HG03439 (cell line): ENCODE results near the gene TCF23.
"Not testable (repeated sequence)": the region's sequence is repeated elsewhere in the genome, so short reads cannot be mapped to it uniquely, and the experiment has no call there.

ENCODE experiments used
- ATAC-seq: cut with Tn5 transposase; IDR thresholded peaks from one replicate; pipeline ENCODE4 v1.9.1; 2021; ENCODE audit warnings: mild to moderate bottlenecking, moderate library complexity; ENCODE audit not compliant: unreplicated experiment

Gene TCF23

GRCh38 chr2:27152102-27152795 lies 3.4 kb downstream of the TCF23 start:
- ATAC-seq, result no peak

- ATAC-seq, result no peak
Measured at GRCh38 chr2:27152796-27153464, 4.1 kb downstream of the TCF23 start.

- ATAC-seq, result no peak
Measured at GRCh38 chr2:27154488-27154887, 5.7 kb downstream of the TCF23 start.

- no peak for ATAC-seq
Measured at GRCh38 chr2:27155069-27155520, 6.3 kb downstream of the TCF23 start.

- no peak for ATAC-seq
Measured at GRCh38 chr2:27158468-27158867, 9.7 kb downstream of the TCF23 start.

- no peak for ATAC-seq
Measured at GRCh38 chr2:27159271-27159670, 10.5 kb downstream of the TCF23 start.

GRCh38 chr2:27160191-27160590 lies 11.4 kb downstream of the TCF23 start:
- ATAC-seq, result no peak

GRCh38 chr2:27162151-27163121 lies 13.6 kb downstream of the TCF23 start:
- no peak for ATAC-seq

- no peak for ATAC-seq
Measured at GRCh38 chr2:27164960-27165763, 16.4 kb downstream of the TCF23 start.

GRCh38 chr2:27170581-27171337 lies 22.0 kb downstream of the TCF23 start:
- ATAC-seq, result no peak

GRCh38 chr2:27171351-27171848 lies 22.6 kb downstream of the TCF23 start:
- ATAC-seq, result no peak

- no peak for ATAC-seq
Measured at GRCh38 chr2:27174638-27175037, 25.8 kb downstream of the TCF23 start.

- no peak for ATAC-seq
Measured at GRCh38 chr2:27175330-27175729, 26.5 kb downstream of the TCF23 start.

- ATAC-seq, result not testable (repeated sequence)
Measured at GRCh38 chr2:27175781-27176180, 27.0 kb downstream of the TCF23 start.

- no peak for ATAC-seq
Measured at GRCh38 chr2:27177441-27178351, 28.9 kb downstream of the TCF23 start.

GRCh38 chr2:27178469-27178868 lies 29.7 kb downstream of the TCF23 start:
- ATAC-seq, result no peak

GRCh38 chr2:27179344-27180000 lies 30.7 kb downstream of the TCF23 start:
- ATAC-seq, result no peak

GRCh38 chr2:27182346-27182745 lies 33.5 kb downstream of the TCF23 start:
- ATAC-seq, result no peak
